C4-2B (cell line): ENCODE measurements around the gene SLC37A3.

ENCODE experiments used
- H3K27ac ChIP-seq: fragments of 450-650 bp; 2 replicates; pipeline ENCODE4 v1.5.1; 2017
- CTCF ChIP-seq: fragments of 450-650 bp; conservative IDR thresholded peaks from 2 replicates; pipeline ENCODE4 v1.5.1; 2017; ENCODE audit warnings: mild to moderate bottlenecking
- ZFX ChIP-seq: fragments of 450-650 bp; IDR thresholded peaks from 2 replicates; pipeline ENCODE4 v1.6.1; 2017

SLC37A3 gene

GRCh38 chr7:140433396-140433795, 35.1 kb upstream of the SLC37A3 start:
- TF ChIP-seq CTCF = no peak
- TF ChIP-seq ZFX = no peak
- H3K27ac ChIP-seq = no peak overlapping the region

- H3K27ac ChIP-seq = peak overlapping the region; percentile 13
- TF ChIP-seq CTCF (no peak), ZFX (no peak)
Observed at GRCh38 chr7:140426130-140426529, 27.8 kb upstream of the SLC37A3 start.

- peak overlapping the region; percentile 13 for H3K27ac ChIP-seq
- no peak for TF ChIP-seq CTCF
- no peak for TF ChIP-seq ZFX
Observed at GRCh38 chr7:140425718-140426117, 27.4 kb upstream of the SLC37A3 start.

GRCh38 chr7:140423501-140423900, 25.2 kb upstream of the SLC37A3 start:
- TF ChIP-seq ZFX (no peak), CTCF (no peak)

GRCh38 chr7:140421521-140421920, 23.2 kb upstream of the SLC37A3 start:
- TF ChIP-seq CTCF (no peak), ZFX (no peak)
- H3K27ac ChIP-seq = no peak overlapping the region

More at GRCh38 chr7:140423501-140423900, 25.2 kb upstream of the SLC37A3 start:
- no peak overlapping the region for H3K27ac ChIP-seq

- TF ChIP-seq CTCF (no peak), ZFX (no peak)
- H3K27ac ChIP-seq = peak overlapping the region; percentile 75; the same call in 1 of the 2 replicates
Observed at GRCh38 chr7:140418653-140419052, 20.3 kb upstream of the SLC37A3 start.

GRCh38 chr7:140418156-140418472, 19.8 kb upstream of the SLC37A3 start:
- H3K27ac ChIP-seq = peak overlapping the region; percentile 75

- no peak for TF ChIP-seq ZFX
- peak overlapping the region; percentile 75 for H3K27ac ChIP-seq
Observed at GRCh38 chr7:140417456-140418155, 19.3 kb upstream of the SLC37A3 start.
